T-helper 22 cell (primary cell): ENCODE measurements around the gene CA9.
A peak's percentile ranks its signal among the peaks of the same experiment; 100 is the strongest.

Experiments
- DNase-seq: peaks from one replicate; pipeline ENCODE4 v3.0.0-alpha.2; 2020; ENCODE audit warnings: low read depth

CA9 gene

DNA sequence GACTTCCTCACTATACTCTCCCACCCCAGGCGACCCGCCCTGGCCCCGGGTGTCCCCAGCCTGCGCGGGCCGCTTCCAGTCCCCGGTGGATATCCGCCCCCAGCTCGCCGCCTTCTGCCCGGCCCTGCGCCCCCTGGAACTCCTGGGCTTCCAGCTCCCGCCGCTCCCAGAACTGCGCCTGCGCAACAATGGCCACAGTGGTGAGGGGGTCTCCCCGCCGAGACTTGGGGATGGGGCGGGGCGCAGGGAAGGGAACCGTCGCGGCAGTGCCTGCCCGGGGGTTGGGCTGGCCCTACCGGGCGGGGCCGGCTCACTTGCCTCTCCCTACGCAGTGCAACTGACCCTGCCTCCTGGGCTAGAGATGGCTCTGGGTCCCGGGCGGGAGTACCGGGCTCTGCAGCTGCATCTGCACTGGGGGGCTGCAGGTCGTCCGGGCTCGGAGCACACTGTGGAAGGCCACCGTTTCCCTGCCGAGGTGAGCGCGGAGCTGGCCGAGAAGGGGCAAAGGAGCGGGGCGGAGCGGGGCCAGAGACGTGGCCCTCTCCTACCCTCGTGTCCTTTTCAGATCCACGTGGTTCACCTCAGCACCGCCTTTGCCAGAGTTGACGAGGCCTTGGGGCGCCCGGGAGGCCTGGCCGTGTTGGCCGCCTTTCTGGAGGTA, 2.1 kb downstream of the CA9 start:
- DNase-seq: no peak

DNA sequence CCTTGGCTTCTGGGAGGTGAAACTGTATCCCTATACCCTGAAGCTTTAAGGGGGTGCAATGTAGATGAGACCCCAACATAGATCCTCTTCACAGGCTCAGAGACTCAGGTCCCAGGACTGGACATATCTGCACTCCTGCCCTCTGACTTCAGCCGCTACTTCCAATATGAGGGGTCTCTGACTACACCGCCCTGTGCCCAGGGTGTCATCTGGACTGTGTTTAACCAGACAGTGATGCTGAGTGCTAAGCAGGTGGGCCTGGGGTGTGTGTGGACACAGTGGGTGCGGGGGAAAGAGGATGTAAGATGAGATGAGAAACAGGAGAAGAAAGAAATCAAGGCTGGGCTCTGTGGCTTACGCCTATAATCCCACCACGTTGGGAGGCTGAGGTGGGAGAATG, 5.4 kb downstream of the CA9 start:
- no peak for DNase-seq

DNA sequence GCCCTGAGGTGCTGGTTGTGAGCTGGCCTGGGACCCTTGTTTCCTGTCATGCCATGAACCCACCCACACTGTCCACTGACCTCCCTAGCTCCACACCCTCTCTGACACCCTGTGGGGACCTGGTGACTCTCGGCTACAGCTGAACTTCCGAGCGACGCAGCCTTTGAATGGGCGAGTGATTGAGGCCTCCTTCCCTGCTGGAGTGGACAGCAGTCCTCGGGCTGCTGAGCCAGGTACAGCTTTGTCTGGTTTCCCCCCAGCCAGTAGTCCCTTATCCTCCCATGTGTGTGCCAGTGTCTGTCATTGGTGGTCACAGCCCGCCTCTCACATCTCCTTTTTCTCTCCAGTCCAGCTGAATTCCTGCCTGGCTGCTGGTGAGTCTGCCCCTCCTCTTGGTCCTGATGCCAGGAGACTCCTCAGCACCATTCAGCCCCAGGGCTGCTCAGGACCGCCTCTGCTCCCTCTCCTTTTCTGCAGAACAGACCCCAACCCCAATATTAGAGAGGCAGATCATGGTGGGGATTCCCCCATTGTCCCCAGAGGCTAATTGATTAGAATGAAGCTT, 6.1 kb downstream of the CA9 start:
- no peak for DNase-seq

DNA sequence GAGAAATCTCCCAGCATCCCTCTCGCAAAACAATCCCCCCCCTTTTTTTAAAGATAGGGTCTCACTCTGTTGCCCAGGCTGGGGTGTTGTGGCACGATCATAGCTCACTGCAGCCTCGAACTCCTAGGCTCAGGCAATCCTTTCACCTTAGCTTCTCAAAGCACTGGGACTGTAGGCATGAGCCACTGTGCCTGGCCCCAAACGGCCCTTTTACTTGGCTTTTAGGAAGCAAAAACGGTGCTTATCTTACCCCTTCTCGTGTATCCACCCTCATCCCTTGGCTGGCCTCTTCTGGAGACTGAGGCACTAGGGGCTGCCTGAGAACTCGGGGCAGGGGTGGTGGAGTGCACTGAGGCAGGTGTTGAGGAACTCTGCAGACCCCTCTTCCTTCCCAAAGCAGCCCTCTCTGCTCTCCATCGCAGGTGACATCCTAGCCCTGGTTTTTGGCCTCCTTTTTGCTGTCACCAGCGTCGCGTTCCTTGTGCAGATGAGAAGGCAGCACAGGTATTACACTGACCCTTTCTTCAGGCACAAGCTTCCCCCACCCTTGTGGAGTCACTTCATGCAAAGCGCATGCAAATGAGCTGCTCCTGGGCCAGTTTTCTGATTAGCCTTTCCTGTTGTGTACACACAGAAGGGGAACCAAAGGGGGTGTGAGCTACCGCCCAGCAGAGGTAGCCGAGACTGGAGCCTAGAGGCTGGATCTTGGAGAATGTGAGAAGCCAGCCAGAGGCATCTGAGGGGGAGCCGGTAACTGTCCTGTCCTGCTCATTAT, 6.8 kb downstream of the CA9 start:
- no peak for DNase-seq

GRCh38 chr9:35681341-35682002, 7.7 kb downstream of the CA9 start:
- no peak for DNase-seq

DNA sequence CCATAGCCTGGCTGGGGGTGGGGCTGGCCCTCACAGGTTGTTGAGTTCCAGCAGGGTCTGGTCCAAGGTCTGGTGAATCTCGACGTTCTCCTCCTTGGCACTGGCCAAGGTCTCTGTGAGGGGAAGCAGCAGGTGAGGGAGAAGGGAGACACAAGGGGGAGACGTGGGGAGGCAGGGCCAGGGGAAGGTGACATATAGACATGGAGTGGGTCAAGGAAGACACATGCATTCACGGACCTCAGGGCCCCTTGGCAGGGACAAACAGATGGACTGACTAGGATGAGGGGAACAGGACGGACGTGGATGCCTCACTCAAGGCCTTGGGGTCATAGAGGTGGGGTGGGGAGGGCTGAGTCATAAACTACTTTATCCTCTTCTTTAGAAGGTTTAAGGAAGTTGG, 8.3 kb downstream of the CA9 start:
- DNase-seq: no peak

DNA sequence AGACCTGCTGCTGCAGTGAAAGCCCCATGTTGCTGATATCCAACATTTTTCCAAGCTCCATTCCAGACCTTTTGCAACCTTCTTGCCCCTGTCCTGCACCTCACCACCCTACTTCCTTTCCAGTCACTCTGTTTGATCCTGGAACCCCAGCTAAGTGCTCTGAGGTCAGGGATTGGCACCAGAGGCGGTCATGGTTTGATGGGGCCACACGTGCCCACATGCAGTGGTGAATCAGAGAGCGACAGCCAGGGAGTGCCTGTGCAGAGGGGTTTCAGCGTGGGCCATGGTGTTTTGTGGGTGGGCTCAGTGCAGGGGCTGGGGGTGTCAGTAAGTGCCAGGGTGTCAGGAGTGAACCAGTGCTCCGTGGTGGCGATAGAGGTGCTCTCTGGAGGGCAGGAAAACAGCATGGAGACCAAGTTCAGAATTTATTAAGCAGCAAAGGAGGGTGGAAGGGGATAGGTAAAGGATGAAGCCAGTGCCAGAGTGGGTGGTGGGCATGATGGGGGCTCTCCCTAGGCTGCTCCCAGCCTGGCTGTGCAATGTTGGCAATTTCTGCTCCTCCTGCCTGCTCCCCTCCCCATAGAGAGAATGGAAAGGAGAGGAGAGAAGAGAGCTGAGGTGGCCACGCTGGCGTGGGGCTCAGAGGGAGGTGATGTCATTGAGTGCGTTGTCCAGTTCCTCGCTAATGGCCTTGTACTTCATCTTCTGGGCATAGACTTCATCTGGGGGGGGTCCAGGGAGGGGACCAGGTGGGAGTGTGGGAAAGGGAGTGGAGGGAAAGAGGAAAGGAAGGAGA, 9.0 kb downstream of the CA9 start:
- DNase-seq: no peak

GRCh38 chr9:35683323-35683722, 9.6 kb downstream of the CA9 start:
- DNase-seq: no peak

DNA sequence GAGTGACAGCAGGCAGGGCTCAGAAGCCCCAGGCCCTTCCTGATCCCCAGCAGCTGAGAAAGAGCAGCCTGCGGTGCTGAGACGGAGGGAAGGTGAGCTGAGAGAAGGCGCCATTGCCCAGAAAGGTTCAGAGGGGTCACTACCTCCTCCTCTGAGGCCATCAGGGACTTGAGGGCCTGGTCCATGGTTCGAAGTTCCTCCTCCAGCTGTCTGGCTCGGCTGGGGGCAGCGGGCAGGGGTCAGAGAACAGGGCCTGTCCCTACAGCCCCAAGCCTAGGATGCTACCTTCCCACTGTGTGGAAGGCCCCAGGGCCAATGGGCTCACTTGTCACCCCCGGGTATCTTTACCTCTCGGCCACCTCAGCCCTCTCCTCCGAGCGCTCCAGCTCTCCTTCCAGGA, 11.2 kb downstream of the CA9 start:
- no peak for DNase-seq

DNA sequence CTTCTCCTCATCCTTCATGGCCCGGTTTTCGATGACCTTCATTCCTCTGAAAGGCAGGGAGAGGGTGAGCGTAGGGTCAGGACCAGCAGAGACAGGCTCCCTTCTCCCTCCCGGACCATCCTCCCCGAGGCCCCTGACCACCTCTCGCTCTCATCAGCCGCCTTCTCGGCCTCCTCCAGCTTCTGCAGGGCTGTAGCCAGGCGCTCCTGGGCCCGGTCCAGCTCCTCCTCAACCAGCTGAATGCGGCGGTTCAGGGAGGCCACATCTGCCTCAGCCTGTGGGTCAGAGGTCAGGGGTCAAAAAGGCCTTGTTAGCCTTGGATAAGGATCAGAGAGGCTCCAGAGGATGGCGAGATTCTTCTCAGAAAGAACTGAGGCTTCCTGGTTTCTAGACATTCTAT, 11.8 kb downstream of the CA9 start:
- DNase-seq: no peak

DNA sequence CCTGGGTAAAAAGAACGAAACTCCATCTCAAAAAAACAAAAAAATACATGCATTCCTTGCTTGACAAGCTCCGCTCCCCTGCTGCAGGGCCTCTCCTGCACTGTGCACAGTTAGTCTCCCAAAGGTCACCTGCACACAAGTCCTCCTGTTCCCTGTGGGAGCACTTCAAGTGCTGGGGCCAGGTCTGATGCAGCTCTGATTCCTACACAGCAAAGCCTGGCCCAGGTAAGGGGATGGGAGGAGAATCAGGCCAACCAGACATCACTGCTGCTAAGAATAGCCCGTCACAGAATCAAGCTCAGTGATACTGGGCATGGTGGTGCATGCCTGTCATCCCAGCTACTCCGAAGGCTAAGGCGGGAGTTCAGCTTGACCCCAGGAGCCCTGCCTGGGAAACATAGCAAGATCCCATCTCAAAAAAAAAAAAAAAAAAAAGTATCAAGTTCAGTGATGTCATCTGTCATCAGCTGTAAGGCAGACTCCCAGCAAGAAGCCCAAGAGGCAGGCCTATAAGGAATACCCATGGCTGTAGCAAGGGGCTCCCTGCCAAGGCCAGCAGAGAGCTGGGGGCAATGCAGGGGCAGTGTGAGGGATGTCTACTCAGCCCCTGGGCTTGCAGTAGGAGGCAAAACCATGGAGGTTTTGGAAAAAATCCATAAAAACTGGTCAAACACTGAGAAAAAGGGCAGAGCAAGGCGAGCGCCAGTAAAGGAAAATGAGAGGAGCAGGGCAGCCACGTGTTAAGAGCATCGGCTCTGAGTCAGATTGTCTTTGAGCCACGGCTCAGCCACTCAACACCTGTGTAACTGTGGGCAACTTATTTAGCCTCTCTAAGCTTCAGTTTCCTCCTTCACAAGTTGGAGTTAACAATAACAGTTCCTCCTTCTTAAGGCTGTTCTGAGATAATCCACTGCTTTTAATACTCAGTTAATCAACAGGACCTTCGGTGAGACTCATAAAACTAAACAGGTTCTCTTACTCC, 12.8 kb downstream of the CA9 start:
- no peak for DNase-seq

DNA sequence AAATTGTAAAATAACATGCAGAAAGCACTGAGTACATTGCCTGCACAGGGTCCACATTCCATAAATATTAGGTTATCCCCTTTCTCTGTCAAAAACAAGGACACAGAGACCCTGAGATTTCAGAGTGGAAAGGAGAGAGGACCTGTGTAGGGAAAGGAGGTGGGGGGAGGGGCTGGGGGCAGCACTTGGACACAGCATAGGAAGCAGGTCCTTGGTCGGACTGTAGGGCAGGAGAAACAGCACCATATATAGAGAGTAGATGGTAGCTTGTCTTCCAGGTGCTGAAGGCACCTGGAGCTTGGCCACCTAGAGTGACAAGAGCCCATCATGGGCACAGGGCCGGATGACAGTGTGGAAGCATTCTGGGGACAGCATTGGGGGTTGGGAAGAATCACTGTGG, 13.6 kb downstream of the CA9 start:
- no peak for DNase-seq

GRCh38 chr9:35687972-35688557, 14.3 kb downstream of the CA9 start:
- DNase-seq: no peak

DNA sequence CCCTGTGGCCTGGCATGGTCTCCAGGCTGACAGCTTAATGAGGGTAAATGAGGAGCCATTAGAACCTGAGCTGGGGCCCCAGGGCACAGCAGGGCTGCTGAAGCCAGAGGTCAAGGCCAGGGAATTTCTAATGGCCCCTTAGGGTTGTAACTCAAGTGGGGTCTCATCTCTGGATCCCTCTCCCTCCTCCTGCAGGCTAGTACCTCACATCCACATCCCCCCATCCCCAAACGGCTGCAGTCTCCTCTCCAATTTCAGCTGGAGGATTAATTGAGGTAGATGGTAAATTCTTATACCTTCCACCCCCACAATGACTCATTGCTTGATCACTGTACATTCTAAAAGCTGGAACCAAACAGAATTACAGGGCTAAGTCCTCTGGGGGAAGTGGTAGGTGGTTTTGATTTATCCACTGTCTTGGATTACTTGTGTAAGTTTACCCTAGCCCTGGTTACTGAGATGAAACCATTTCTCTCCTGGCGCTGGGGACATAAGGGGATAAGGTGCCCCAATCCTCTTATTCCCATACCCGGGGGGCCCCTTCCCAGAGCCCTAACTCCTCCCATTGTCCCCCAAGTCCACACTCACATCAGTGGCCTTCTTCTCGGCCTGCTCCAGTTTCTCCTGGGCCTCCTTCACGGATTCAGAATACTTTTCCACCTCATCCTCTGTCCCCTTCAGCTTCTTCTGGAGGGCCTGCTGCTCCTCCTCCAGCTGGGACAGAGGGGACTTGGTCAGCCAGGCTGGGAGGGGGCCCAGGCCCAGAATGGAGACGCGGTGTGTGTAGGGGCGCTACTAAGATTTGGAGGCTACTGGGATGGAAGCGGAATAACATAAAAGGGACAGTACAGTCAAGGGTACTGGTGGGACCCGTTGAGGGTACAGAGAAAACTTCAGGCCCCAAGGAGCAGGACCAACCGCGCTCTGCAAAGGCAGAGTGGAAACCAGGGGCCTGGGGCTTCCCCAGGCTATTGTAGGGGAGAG, 15.1 kb downstream of the CA9 start:
- no peak for DNase-seq

DNA sequence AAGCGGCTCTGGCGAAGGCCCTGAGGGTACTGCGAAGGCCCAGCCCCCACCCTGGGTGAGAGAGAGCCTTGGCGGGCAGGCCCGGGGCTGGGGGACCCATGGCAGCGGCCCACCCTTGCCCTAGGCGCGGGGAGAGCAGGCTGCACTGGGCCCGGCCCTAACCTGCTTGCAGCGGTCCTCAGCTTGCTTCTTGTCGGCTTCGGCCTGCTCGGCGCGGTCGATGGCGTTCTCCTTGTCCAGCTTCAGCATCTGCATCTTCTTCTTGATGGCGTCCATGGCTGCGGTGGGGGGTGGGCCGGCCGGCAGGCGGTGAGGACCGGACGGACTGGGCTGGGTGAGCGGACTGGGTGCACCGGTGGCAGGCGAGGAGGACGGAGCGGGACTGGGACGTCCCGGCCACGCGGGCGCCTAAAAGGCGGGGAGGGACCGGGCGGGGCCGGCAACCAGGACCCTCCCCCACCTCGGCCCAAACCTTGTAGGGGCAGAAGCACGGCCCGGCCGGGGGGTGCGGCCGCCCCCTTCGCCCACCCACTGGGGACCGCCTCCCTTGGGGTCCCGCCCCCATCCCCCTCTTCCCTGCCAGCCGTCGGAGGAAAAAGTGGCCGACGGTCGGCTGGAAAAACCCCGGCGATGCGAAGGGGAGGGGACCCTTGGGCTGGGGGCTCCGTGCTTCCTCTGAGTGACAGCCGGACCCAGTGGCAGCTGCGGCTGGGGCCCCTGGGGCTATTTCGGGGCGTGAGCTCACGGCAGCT, 16.0 kb downstream of the CA9 start, which contains the start of gene TPM2:
Gene TPM2 (minus strand): TSS at position 384 of the 752 bp plus-strand sequence. CDS start 108 bp downstream, at position 276.
- no peak for DNase-seq

GRCh38 chr9:35690294-35690613, 16.5 kb downstream of the CA9 start:
- DNase-seq: no peak

- peak; percentile 8 for DNase-seq
These were observed 17.0 kb downstream of the CA9 start for GRCh38 chr9:35690614-35691333.

GRCh38 chr9:35691334-35691650, 17.6 kb downstream of the CA9 start:
- no peak for DNase-seq
